RWPE1 (cell line): ENCODE data around the gene PTGS1.
"Not testable (repeated sequence)": the region's sequence is repeated elsewhere in the genome, so short reads cannot be mapped to it uniquely, and the experiment has no call there.

ENCODE experiments used
- CTCF ChIA-PET: fragments of 350-600 bp; sonication (Branson Sonifier 250); formaldehyde crosslinking; extraction: SDS; loops from one replicate; lab custom pipeline; 2021; lab: Yijun Ruan, JAX
- POLR2A ChIA-PET: fragments of 400-600 bp; formaldehyde crosslinking; extraction: SDS; loops from one replicate; lab custom pipeline; 2020; ENCODE audit warnings: antibody characterized with exemption; ENCODE audit not compliant: low non-redundant PET; lab: Yijun Ruan, JAX
- DNase-seq: peaks from one replicate; pipeline ENCODE4 v3.0.0; 2012; ENCODE audit warnings: low spot score
- H3K27ac ChIP-seq: fragments of 450-650 bp; 2 replicates; pipeline ENCODE4 v1.5.1; 2017
- TF ChIP-seq, protein P1 (sequence below): fragments of 450-650 bp; conservative IDR thresholded peaks from 2 replicates; pipeline ENCODE4 v1.5.1; 2017; ENCODE audit warnings: low read depth, mild to moderate bottlenecking

PTGS1 gene

DNA sequence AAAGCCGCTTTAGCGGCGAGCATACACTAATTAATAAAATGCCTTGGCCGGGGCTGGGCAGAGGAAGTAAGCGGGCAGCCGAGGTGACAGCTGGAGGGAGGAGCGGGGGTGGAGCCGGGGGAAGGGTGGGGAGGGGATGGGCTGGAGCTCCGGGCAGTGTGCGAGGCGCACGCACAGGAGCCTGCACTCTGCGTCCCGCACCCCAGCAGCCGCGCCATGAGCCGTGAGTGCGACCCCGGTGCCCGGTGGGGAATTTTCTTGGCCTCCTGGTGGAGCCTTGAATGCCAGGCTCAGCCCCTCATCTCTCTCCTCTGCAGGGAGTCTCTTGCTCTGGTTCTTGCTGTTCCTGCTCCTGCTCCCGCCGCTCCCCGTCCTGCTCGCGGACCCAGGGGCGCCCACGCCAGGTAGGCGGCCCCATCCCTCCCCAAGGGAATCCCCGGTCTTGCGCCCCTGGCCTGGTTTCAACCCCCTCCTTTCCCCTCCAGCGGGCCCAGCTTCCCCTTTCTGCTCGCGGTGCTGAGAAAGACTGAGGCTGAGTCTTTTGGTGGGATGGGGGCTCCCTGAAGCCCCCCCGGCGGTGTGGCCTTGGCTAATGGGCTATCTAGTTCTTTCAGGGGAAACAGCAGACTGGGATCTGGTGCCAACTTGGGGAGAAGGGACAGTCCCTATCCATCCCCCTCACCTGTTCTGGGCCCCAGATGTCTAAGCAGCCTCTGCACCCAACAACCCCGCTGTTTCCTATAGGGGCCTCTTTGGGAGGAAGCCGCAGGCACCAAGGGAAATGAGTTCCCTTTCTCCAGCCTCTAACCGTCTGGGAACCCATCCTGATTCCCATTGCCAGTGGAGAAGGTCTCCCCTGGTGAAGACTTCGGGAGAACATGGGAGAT lies at the start of gene PTGS1:
TSS of gene PTGS1 (plus strand) at position 156 of the 887 bp plus-strand sequence. CDS start at position 217, 61 bp downstream.
- DNase-seq: peak; percentile 81
- CTCF ChIA-PET: interaction anchor here (0.6 to 1.1 kb wide), 2 partner anchors 272 to 282 kb away, joined by 3 read pairs; no protein-coding TSS in a partner anchor

GRCh38 chr9:122322553-122322952 lies 48.3 kb upstream of the PTGS1 start:
- ChIA-PET POLR2A (no interaction called here), CTCF (no interaction called here)
- TF ChIP-seq, protein P1, sequence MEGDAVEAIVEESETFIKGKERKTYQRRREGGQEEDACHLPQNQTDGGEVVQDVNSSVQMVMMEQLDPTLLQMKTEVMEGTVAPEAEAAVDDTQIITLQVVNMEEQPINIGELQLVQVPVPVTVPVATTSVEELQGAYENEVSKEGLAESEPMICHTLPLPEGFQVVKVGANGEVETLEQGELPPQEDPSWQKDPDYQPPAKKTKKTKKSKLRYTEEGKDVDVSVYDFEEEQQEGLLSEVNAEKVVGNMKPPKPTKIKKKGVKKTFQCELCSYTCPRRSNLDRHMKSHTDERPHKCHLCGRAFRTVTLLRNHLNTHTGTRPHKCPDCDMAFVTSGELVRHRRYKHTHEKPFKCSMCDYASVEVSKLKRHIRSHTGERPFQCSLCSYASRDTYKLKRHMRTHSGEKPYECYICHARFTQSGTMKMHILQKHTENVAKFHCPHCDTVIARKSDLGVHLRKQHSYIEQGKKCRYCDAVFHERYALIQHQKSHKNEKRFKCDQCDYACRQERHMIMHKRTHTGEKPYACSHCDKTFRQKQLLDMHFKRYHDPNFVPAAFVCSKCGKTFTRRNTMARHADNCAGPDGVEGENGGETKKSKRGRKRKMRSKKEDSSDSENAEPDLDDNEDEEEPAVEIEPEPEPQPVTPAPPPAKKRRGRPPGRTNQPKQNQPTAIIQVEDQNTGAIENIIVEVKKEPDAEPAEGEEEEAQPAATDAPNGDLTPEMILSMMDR: no peak
- H3K27ac ChIP-seq: no peak overlapping the region
- no peak for DNase-seq

More for the DNA sequence above, at the start of gene PTGS1:
- POLR2A ChIA-PET: interaction anchor here (0.5 to 0.6 kb wide), 3 partner anchors 12 to 1052 kb away, joined by 3 to 4 read pairs (median 3); no protein-coding TSS in a partner anchor
- H3K27ac ChIP-seq: no peak within 1 kb of the TSS
- TF ChIP-seq, protein P1: no peak

- POLR2A ChIA-PET, DNase-seq, H3K27ac ChIP-seq: not testable (repeated sequence)
- CTCF ChIA-PET: interaction anchor here (0.6 to 0.7 kb wide), 3 partner anchors 9 to 789 kb away, joined by 3 to 5 read pairs (median 3); no protein-coding TSS in a partner anchor
These were observed 46.2 kb upstream of the PTGS1 start for GRCh38 chr9:122324665-122325064.

GRCh38 chr9:122325124-122325523 lies 45.7 kb upstream of the PTGS1 start:
- ChIA-PET POLR2A (interaction anchor here (0.6 kb wide), 1 partner anchor 116 kb away, joined by 5 read pairs; no protein-coding TSS in a partner anchor), CTCF (interaction anchor here (0.6 to 0.7 kb wide), 2 partner anchors 9 to 18 kb away, joined by 3 read pairs; no protein-coding TSS in a partner anchor)
- TF ChIP-seq, protein P1: no peak
- no peak for DNase-seq
- H3K27ac ChIP-seq: no peak overlapping the region

- TF ChIP-seq, protein P1: no peak
- no peak overlapping the region for H3K27ac ChIP-seq
- CTCF ChIA-PET: interaction anchor here (0.6 to 1.0 kb wide), 3 partner anchors 9 to 94 kb away, joined by 3 to 4 read pairs (median 4); no protein-coding TSS in a partner anchor
- POLR2A ChIA-PET: no interaction called here
- DNase-seq: no peak
These were observed 43.6 kb upstream of the PTGS1 start for GRCh38 chr9:122327175-122327574.

DNA sequence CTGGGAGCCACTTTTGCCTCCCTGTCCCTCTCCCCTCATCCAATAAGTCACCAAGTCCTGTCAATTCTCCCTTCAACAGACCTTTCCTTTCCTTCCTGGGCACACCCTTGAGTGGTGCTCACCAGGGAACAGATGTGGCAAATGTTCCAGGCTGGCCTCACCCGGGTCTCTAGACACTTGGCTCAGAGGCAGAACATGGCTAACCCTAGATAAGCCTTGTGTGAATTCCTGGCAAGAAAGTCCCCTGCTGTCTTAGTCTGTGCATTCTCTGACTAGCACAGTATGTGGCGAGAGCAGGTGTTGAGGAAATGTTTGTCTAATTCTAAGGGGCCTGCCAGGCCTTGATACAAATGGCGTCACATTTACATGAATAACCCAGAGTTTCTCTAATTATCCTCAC lies 41.2 kb upstream of the PTGS1 start:
- DNase-seq: no peak
- TF ChIP-seq, protein P1: no peak
- H3K27ac ChIP-seq: no peak overlapping the region
- ChIA-PET POLR2A (no interaction called here), CTCF (interaction anchor here (1.7 kb wide), 1 partner anchor 205 kb away, joined by 8 read pairs; no protein-coding TSS in a partner anchor)

DNA sequence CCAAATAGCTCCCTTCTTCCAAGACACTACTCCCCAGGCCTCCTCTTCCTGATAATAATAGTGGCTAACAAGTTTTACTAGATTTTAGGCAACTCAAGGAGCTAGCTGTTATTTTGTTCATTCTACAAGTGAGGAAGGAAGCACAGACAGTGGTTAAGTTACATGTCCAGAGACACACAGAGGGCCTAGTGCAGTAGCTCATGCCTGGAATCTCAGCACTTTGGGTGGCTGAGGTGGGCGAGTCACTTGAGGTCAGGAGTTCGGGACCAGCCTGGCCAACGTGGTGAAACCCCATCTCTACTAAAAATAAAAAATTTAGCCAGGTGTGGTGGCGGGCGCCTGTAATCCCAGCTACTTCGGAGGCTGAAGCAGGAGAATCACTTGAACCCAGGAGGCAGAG lies 40.4 kb upstream of the PTGS1 start:
- CTCF ChIA-PET: interaction anchor here (1.5 to 1.7 kb wide), 2 partner anchors 20 to 206 kb away, joined by 8 read pairs; no protein-coding TSS in a partner anchor
- H3K27ac ChIP-seq: 0 out of 2 replicates have a peak overlapping the region, but pooled peaks have one; percentile 1
- DNase-seq, POLR2A ChIA-PET: not testable (repeated sequence)
